Caco-2 (cell line): ENCODE data around the gene CFAP77. TPM values are rescaled to one million over a fixed set of nuclear protein-coding genes. Genes with fewer than 3 reads are reported as not detected.

Experiments used
- BruUV-seq: library from RNA; stranded (reverse); fragments of 400-500 nt; replicated peaks from 2 replicates; lab custom pipeline; 2021; lab: Mats Ljungman, UMichigan
- CTCF ChIA-PET: fragments of 300-600 bp; sonication (Branson Sonifier 250); formaldehyde crosslinking; loops from one replicate; lab custom pipeline; 2022; ENCODE audit warnings: antibody characterized with exemption; lab: Charles Lee
- POLR2A ChIA-PET: fragments of 300-600 bp; sonication (Branson Sonifier 250); formaldehyde crosslinking; loops from one replicate; lab custom pipeline; 2022; ENCODE audit warnings: antibody characterized with exemption; lab: Charles Lee
- DNase-seq, 2 experiments: peaks; one replicate each; pipeline versions ENCODE4 v3.0.0 to v3.0.0-alpha.2; 2020 to 2022
- H3K27me3 ChIP-seq: replicated peaks from 2 replicates; pipeline ENCODE4 v1.6.0; 2011; ENCODE audit warnings: low read length; ENCODE audit not compliant: control insufficient read depth, insufficient read depth
- H3K36me3 ChIP-seq: 2 replicates; pipeline ENCODE4 v1.5.1; 2011; ENCODE audit warnings: low read length; ENCODE audit not compliant: control insufficient read depth, insufficient read depth
- H3K4me1 ChIP-seq: fragments of 250-450 bp; sonication (Bioruptor Pico); 2 replicates; pipeline ENCODE4 v1.5.1; 2020; ENCODE audit warnings: mild to moderate bottlenecking
- H3K4me3 ChIP-seq: 2 replicates; pipeline ENCODE4 v1.5.1; 2011; ENCODE audit warnings: low read depth, mild to moderate bottlenecking, control low read depth, low read length
- H3K9me3 ChIP-seq: fragments of 250-450 bp; sonication (Bioruptor Pico); 2 replicates; pipeline ENCODE4 v1.5.1; 2020; ENCODE audit warnings: mild to moderate bottlenecking, moderate library complexity
- H3K27ac Mint-ChIP-seq: one replicate; pipeline ENCODE4 v1.8.0; 2022; ENCODE audit warnings: mixed read lengths; ENCODE audit not compliant: unreplicated experiment
- H3K27me3 Mint-ChIP-seq: one replicate; pipeline ENCODE4 v1.8.0; 2022; ENCODE audit warnings: mixed read lengths; ENCODE audit not compliant: insufficient read depth, unreplicated experiment
- H3K36me3 Mint-ChIP-seq: one replicate; pipeline ENCODE4 v1.8.0; 2022; ENCODE audit warnings: mild to moderate bottlenecking, mixed read lengths; ENCODE audit not compliant: insufficient read depth, unreplicated experiment
- H3K4me1 Mint-ChIP-seq: one replicate; pipeline ENCODE4 v1.8.0; 2022; ENCODE audit warnings: low read depth, mixed read lengths; ENCODE audit not compliant: unreplicated experiment
- H3K4me3 Mint-ChIP-seq: one replicate; pipeline ENCODE4 v1.8.0; 2022; ENCODE audit warnings: mild to moderate bottlenecking, moderate library complexity, mixed read lengths; ENCODE audit not compliant: unreplicated experiment
- H3K9me3 Mint-ChIP-seq: one replicate; pipeline ENCODE4 v1.8.0; 2022; ENCODE audit warnings: mixed read lengths; ENCODE audit not compliant: unreplicated experiment
- CTCF ChIP-seq, 2 experiments: fragments of 200-600 bp in 1 of 2; IDR thresholded peaks; 1 replicate in 1 of 2; 2 replicates in 1 of 2; pipeline versions ENCODE4 v1.5.1 to v1.8.0; 2011 to 2022; ENCODE audit warnings: antibody characterized with exemption in 1 of 2, control low read depth in 1 of 2, inconsistent platforms in 1 of 2, low read depth in 1 of 2, low read length in 1 of 2, mild to moderate bottlenecking in 1 of 2, moderate library complexity in 1 of 2; ENCODE audit not compliant: insufficient read depth in 1 of 2, severe bottlenecking in 1 of 2, unreplicated experiment in 1 of 2
- intact Hi-C: fragments of 100-400 bp; cut with micrococcal nuclease; formaldehyde crosslinking; loops from one replicate; pipeline ENCODE4 v1.10.0; 2022; ENCODE audit not compliant: unreplicated experiment
- total RNA-seq: library from RNA; stranded (reverse); gene quantifications from 2 replicates; pipeline ENCODE4 v1.2.3, GENCODE V29; 2022

Gene CFAP77
- total RNA-seq, 1 experiment from 2014 or later: not detected

GRCh38 chr9:132418726-132419363 is 8.8 kb downstream of the CFAP77 start:
- Mint-ChIP-seq H3K9me3 (no peaks in the 10 kb centered on the region), H3K4me1 (no peaks in the 10 kb centered on the region), H3K27ac (no peak overlapping the region), H3K27me3 (peaks cover 25% of the 10 kb centered on the region), H3K36me3 (no peaks in the 10 kb centered on the region), H3K4me3 (no peak overlapping the region)
- Histone ChIP-seq H3K4me3 (no peak overlapping the region), H3K4me1 (no peaks in the 10 kb centered on the region), H3K27me3 (peaks cover 2% of the 10 kb centered on the region; the same call in 1 of the 2 replicates), H3K9me3 (no peaks in the 10 kb centered on the region), H3K36me3 (no peaks in the 10 kb centered on the region)
- no peak for DNase-seq
- ChIA-PET POLR2A (interaction anchor here (0.5 to 0.6 kb wide), 2 partner anchors 14 to 280 kb away, joined by 5 to 6 read pairs; no protein-coding TSS in a partner anchor), CTCF (no interaction called here)
- intact Hi-C loops: no loop called here
- TF ChIP-seq CTCF (IDR thresholded peaks at IDR 0.05; ENCODE audit: insufficient read depth in 1 of 2, low read depth in 1 of 2, low read length in 1 of 2, severe bottlenecking in 1 of 2, unreplicated experiment in 1 of 2): no peak
- BruUV-seq: no TSS peak

DNA sequence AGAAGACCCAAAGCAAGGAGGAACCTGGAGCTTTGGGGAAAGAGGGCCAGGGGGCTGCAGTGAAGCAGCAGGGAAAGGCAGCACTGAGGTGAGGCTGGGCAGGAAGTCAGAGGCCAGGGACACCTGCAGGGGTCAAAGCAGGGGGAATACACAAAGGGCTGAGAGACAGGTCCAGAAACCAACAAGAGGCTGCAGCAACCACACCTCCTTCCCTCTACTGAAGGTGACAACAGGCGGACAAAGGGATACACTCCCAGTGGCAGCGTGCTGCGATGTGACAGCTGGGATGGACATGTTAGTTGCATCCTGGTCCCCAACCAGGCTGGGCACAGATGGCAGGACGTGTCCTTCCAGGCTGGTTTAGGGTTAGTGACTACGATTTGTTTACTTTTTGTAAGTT is 12.6 kb downstream of the CFAP77 start:
- CTCF ChIA-PET: interaction anchor here (0.5 kb wide), 1 partner anchor 12 kb away, joined by 3 read pairs; the partner anchor contains the start of gene CFAP77
- no peaks in the 10 kb centered on the region for H3K36me3 Mint-ChIP-seq
- POLR2A ChIA-PET: no interaction called here
- TF ChIP-seq CTCF (IDR thresholded peaks at IDR 0.05; ENCODE audit: insufficient read depth in 1 of 2, low read depth in 1 of 2, low read length in 1 of 2, severe bottlenecking in 1 of 2, unreplicated experiment in 1 of 2): no peak
- no peak overlapping the region for H3K27ac Mint-ChIP-seq
- Histone ChIP-seq H3K4me3 (no peak overlapping the region), H3K4me1 (no peaks in the 10 kb centered on the region), H3K9me3 (no peaks in the 10 kb centered on the region), H3K27me3 (peaks cover 2% of the 10 kb centered on the region; the same call in 1 of the 2 replicates), H3K36me3 (no peaks in the 10 kb centered on the region)
- no peaks in the 10 kb centered on the region for H3K9me3 Mint-ChIP-seq
- BruUV-seq: no TSS peak
- no peak for DNase-seq
- no peaks in the 10 kb centered on the region for H3K4me1 Mint-ChIP-seq
- no peak overlapping the region for H3K4me3 Mint-ChIP-seq
- intact Hi-C loops: no loop called here
- peaks cover 24% of the 10 kb centered on the region for H3K27me3 Mint-ChIP-seq

- H3K27ac Mint-ChIP-seq: no peak overlapping the region
- H3K4me3 Mint-ChIP-seq: no peak overlapping the region
- Histone ChIP-seq H3K36me3 (no peaks in the 10 kb centered on the region), H3K9me3 (no peaks in the 10 kb centered on the region), H3K4me3 (no peak overlapping the region), H3K4me1 (no peaks in the 10 kb centered on the region), H3K27me3 (peaks cover 2% of the 10 kb centered on the region; the same call in 1 of the 2 replicates)
- peaks cover 19% of the 10 kb centered on the region for H3K27me3 Mint-ChIP-seq
- no peaks in the 10 kb centered on the region for H3K9me3 Mint-ChIP-seq
- no peaks in the 10 kb centered on the region for H3K4me1 Mint-ChIP-seq
- no peak for TF ChIP-seq CTCF (IDR thresholded peaks at IDR 0.05; ENCODE audit: insufficient read depth in 1 of 2, low read depth in 1 of 2, low read length in 1 of 2, severe bottlenecking in 1 of 2, unreplicated experiment in 1 of 2)
- ChIA-PET POLR2A (no interaction called here), CTCF (no interaction called here)
- BruUV-seq: no TSS peak
- intact Hi-C loops: no loop called here
- no peaks in the 10 kb centered on the region for H3K36me3 Mint-ChIP-seq
- DNase-seq: no peak
Observed at GRCh38 chr9:132423503-132423902, 13.5 kb downstream of the CFAP77 start.
